HG03469 (cell line): ENCODE data around the gene MYF6.
"Not testable (repeated sequence)": the region's sequence is repeated elsewhere in the genome, so short reads cannot be mapped to it uniquely, and the experiment has no call there.

Source experiments
- ATAC-seq: cut with Tn5 transposase; IDR thresholded peaks from one replicate; pipeline ENCODE4 v1.9.1; 2021; ENCODE audit warnings: mild to moderate bottlenecking, moderate library complexity, moderate number of reproducible peaks; ENCODE audit not compliant: unreplicated experiment

Gene MYF6

GRCh38 chr12:80707126-80707829 is at the start of gene MYF6:
Gene MYF6 (plus strand): TSS chr12:80707634. CDS start chr12:80707720, 86 bp downstream.
- no peak for ATAC-seq

DNA sequence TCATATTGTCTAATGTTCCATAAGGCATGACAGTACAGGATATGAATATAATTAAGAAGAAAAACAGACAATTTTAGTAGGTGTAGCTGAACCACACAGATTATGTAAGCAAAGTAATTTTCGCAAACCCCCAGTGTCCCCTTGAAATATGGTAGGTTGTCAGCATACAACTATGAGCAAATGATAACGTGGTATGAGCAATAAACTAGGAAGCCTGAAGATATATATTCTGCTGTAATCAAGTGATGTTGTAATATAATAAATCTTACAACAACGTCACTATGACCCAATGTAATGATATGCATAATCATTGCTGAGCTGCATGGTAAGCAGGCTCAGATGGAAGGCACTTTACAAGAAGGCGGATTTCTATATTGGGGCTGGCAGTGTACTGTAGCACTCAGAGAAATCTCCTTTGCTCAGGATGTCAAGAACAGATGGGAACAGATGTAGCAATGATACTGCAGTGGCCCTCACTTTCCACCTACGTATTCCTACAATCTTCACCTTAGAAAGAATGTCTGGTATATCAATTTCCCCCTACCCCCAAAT is 47.8 kb upstream of the MYF6 start:
- ATAC-seq = no peak

- ATAC-seq = no peak
These were observed 44.8 kb upstream of the MYF6 start for GRCh38 chr12:80662586-80662985.

DNA sequence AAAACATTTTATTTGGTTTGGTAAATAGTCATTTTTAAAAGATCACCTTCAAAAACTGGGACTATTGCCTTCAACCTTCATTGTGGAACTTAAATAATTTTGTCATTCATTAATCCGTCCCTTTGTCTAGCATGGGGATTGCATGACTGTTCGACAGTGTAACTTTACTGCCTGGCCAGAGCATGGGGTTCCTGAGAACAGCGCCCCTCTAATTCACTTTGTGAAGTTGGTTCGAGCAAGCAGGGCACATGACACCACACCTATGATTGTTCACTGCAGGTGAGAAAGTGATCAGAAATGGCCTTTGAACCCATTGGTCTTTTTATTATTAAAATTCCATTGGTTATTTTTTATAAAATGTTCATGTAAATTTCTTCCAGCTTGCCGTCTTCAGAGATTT is 37.2 kb upstream of the MYF6 start:
- no peak for ATAC-seq

DNA sequence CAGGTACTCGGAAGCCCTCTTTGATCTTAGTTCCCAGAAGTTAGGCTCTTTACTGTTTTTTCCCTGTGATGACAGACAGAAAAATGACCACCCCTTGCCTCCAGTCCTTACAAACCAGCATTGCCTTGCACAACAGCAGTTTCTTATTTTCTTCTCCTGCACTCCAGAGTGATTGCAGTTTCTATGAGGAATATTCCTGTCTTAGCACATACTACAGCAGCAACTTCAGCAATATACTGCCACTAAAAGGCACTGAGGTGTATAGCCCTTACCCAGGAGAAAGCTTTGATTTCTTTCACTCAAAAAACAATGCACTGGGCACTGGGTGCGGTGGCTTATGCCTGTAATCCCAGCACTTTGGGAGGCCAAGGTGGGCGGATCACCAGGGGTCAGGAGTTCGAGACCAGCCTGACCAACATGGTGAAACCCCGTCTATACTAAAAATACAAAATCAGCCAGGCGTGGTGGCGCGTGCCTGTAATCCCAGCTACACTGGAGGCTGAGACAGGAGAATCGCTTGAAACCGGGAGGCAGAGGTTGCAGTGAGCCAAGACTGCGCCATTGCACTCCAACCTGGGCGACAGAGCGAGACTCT is 31.3 kb upstream of the MYF6 start:
- not testable (repeated sequence) for ATAC-seq

DNA sequence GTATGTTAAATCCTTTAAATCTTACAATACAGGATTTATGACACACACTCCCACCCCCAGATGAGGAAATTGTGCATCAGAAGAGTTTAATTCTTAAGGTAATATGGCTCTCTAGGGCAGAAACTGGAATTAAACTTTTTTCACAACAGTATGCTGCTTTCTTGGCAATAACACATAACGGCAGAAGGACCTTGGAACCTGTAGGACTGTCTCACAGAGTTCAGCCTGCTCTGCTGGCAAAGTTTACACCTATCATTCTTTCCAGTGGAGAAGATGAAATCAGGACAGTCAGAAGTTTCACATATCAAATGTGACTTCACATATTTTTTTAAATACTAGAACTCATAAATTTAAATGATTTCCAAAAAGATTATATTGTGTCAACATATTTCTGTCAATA is 30.6 kb upstream of the MYF6 start:
- ATAC-seq = no peak

GRCh38 chr12:80677994-80678393 is 29.4 kb upstream of the MYF6 start:
- no peak for ATAC-seq

DNA sequence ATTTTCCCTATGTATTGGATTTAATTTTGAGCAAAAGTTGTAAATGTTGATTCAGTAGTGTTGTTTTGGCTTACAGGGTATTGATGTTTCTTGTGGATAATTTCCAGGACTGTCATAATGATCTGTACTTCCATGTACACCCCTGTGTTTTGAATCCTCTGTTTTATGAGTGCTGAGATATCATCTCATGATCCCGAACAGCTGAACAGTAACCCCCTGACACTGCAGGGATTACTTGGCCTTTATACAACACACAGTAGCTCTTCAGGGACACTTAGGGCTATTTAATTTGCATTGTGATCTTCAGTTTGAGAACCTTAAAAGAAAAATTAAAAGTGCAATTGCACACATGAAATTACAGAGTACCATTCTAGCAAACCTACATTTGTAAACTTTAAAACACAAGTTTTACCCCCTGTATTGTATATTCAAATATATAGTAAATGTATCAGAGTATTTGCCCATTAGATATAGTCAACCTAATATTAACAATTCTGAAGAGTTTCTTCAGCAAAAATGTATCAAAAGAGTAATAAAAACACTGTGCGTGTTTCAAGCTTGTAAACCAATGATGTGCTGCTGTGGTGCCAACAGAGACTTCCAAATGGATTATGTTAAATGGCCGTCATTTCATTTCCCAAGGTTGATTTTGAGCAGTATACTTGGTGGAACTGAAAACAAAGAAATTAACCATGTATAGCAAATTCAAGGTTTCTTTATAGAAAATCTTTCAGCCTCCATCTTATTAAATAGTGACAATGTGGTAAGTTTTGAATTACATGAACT is 27.9 kb upstream of the MYF6 start:
- no peak for ATAC-seq

DNA sequence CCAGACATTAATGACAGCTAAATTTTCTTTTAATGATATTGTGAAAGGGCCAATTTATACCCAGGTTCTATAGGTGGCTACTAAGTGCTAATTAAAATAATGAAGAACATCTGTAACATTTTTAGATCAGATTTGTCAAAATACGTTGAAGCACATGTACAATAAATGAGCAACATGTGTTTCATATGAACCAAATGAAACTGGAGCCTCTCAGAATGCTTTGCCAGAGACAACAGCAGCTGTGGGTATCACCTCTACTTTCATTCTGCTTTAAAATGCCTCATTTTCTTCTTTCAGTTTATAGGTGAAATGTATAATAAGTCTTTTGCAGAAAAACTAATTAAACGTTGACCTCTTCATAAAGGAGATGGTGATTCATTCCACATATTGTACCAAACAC is 26.1 kb upstream of the MYF6 start:
- peak; percentile 65 for ATAC-seq

DNA sequence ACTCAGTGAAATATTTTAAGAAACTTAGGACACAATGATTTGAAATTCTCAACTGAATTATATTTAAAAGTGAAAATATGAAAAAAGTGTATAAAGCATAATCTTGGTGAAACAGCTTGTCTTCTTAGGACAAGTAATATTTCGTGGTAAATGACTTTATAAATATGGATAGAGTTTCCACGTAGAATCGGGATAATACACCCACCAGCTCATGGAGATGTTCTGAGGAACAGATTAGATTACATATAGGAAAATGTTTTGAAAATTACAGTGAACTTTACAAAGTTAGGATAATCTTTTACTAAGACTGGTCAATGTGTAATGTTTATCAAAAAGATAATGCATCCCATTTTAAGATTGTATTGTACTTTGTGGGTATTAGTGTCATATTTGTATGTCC is 25.6 kb upstream of the MYF6 start:
- no peak for ATAC-seq

DNA sequence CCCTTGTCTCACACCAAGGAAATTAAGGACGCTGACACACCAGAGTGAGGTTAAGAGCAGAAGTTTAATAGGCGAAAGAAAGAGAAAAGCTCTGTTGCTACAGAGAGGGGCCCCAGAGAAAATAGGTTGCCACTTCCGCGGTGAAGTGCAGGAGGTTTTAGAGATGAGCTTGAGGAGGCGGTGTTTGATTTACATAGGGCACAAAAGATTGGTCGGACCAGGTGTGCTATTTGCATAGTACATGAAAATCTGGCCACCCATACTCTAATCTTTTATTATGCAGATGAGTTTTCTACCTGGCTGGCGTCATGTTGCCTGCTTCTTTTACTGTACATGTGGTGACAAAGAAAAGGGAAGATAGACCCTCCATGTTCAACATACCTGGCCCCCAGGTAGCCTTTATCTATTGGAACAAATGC is 23.3 kb upstream of the MYF6 start:
- no peak for ATAC-seq

- no peak for ATAC-seq
These were observed 17.3 kb upstream of the MYF6 start for GRCh38 chr12:80690090-80690489.

- no peak for ATAC-seq
These were observed 16.9 kb upstream of the MYF6 start for GRCh38 chr12:80690513-80690912.

- peak; percentile 41 for ATAC-seq
These were observed 15.3 kb upstream of the MYF6 start for GRCh38 chr12:80692114-80692513.

GRCh38 chr12:80697270-80697887 is 10.1 kb upstream of the MYF6 start:
- no peak for ATAC-seq

GRCh38 chr12:80698256-80698655 is 9.2 kb upstream of the MYF6 start:
- no peak for ATAC-seq

- ATAC-seq = no peak
These were observed 8.4 kb upstream of the MYF6 start for GRCh38 chr12:80698847-80699542.

- ATAC-seq = no peak
These were observed 7.1 kb upstream of the MYF6 start for GRCh38 chr12:80700327-80700726.

DNA sequence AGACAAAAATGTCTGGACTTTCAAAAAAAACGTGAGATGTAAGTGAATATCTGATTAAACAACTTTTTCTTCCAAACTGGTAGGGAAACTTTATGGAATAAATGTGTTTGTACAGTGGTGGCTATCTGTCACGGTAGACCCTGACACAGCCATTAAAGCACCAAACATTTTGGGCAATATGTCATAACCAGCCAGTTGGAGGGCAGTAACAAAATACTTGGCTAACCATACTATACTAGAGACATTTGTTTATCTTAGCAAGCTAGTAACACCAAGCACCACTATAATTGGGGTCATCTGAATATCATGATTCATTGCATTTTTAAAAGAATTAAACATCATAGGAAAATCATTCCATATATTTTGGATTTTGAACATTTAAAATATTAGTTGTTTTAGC is 6.0 kb upstream of the MYF6 start:
- no peak for ATAC-seq
